Astrocyte (in vitro differentiated cells and primary cell): Measurements from ENCODE around the gene PITPNB.

ENCODE experiments used
- CTCF ChIP-seq: IDR thresholded peaks from 2 replicates; pipeline ENCODE4 v1.5.1; 2011; ENCODE audit warnings: low read depth, mild to moderate bottlenecking, inconsistent platforms, low read length, moderate library complexity; ENCODE audit not compliant: insufficient read depth
- EZH2 ChIP-seq: IDR thresholded peaks from 2 replicates; pipeline ENCODE4 v1.6.1; 2012; ENCODE audit warnings: mild to moderate bottlenecking, low read length, inconsistent platforms; ENCODE audit not compliant: insufficient read depth

GRCh38 chr22:27833803-27834202, 85.3 kb downstream of the PITPNB start:
- TF ChIP-seq EZH2, result no peak
- no peak for TF ChIP-seq CTCF
